Pancreas (tissue), 10 donors: ENCODE measurements around the gene TOMM34. TPM values are rescaled to one million over a fixed set of nuclear protein-coding genes. Genes with fewer than 3 reads are reported as not detected.
A peak's percentile ranks its signal among the peaks of the same experiment; 100 is the strongest.

Source experiments
- ATAC-seq, 4 donors: fragments of 200-7000 bp; cut with Tn5 transposase; one replicate each; pipeline versions ENCODE4 v1.8.0 to v1.9.1; 2020; ENCODE audit warnings: mild to moderate bottlenecking in 4 of 4, moderate library complexity in 4 of 4
- DNase-seq, 6 donors: peaks; one replicate each; pipeline ENCODE4 v3.0.0-alpha.2; 2020
- FAIRE-seq: peaks from 2 replicates; lab custom pipeline; 2012; peaks lifted over from hg19 to GRCh38; lab: Jason Lieb, UNC
- H3K27ac ChIP-seq, 4 donors: fragments of 200-600 bp; sonication (generic); 1 replicate in 3 of 4; 2 replicates in 1 of 4; pipeline versions ENCODE4 v1.5.0 to v1.8.0; 2020
- H3K27me3 ChIP-seq, 4 donors: fragments of 200-600 bp; one replicate each; pipeline ENCODE4 v1.8.0; 2021
- H3K36me3 ChIP-seq, 3 donors: fragments of 200-600 bp; sonication (generic) in 1 of 3; one replicate each; pipeline versions ENCODE4 v1.5.0 to v1.8.0; 2020 to 2021
- H3K4me1 ChIP-seq, 3 donors: fragments of 200-600 bp; one replicate each; pipeline ENCODE4 v1.8.0; 2021
- H3K4me3 ChIP-seq, 4 donors: fragments of 200-600 bp; sonication (generic) in 2 of 4; one replicate each; pipeline versions ENCODE4 v1.5.0 to v1.8.0; 2020 to 2021
- H3K9me3 ChIP-seq, 4 donors: fragments of 200-600 bp; one replicate each; pipeline ENCODE4 v1.8.0; 2021
- CTCF ChIP-seq, 4 donors: fragments of 200-600 bp; sonication (generic) in 3 of 4; IDR thresholded peaks; one replicate each; pipeline versions ENCODE4 v1.5.0 to v1.8.0; 2021; ENCODE audit warnings: antibody characterized with exemption in 4 of 4
- WGBS, 2 donors: extraction: QIAGEN DNeasy Blood & Tissue Kit; methylation state at CpG; one replicate each; pipeline ENCODE4 v1.1.7; 2013; 5-methylcytosine and 5-hydroxymethylcytosine counted together
- intact Hi-C, 3 donors: fragments of 100-400 bp; cut with DNase I; formaldehyde crosslinking; loops; one replicate each; pipeline versions ENCODE4 v1.11.1 to v1.14.2; 2022
- polyA plus RNA-seq, 2 donors: library from polyadenylated mRNA; stranded (reverse); fragments of 200-250 nt; gene quantifications; one replicate each; pipeline ENCODE4 v1.2.3, GENCODE V29; 2013
- total RNA-seq, 6 donors: library from RNA; stranded (reverse); fragmentation: NEBNext Ultra II Directional in 4 of 6; extraction: Animal tissue kit (Norgen Biotek cat#: 25700) in 4 of 6; gene quantifications; one replicate each; pipeline versions ENCODE4 v1.2.1 to v1.2.4, GENCODE V29; 2021 to 2023
- donor health status: healthy with polysubstance abuse.
- donor health status: DM: no; HTN: no; CAD: no; lungs with moderate emphysema.
- donor health status: DM: no; HTN: no; CAD: no.
- donor health status: control.
- donor health status: control.
- donor health status: Bipolar disorder and iron deficiency.
- donor health status: DM: yes; HTN: yes; CAD: no.
- donor health status: DM: no; HTN: no; CAD: no.
- donor health status: DM: no; HTN: no; CAD: no.
- donor health status: DM: yes; HTN: yes; CAD: no.

Gene TOMM34
- total and polyA plus RNA-seq, 8 donors: 4.9 to 18.6 (median 7.4) TPM

GRCh38 chr20:44969300-44969894 is 9.2 kb upstream of the TOMM34 start:
- ATAC-seq (no peak), DNase-seq (no peak), FAIRE-seq (no peak)
- no peak for TF ChIP-seq CTCF (IDR thresholded peaks at IDR 0.05)
- no peaks in the 10 kb centered on the region for H3K9me3 ChIP-seq
- intact Hi-C loops: no loop called here
- peaks cover 0 to 15% (median 0%) of the 10 kb centered on the region in 3 donors for H3K36me3 ChIP-seq
- H3K4me1 ChIP-seq: peaks cover 0 to 11% (median 0%) of the 10 kb centered on the region in 3 donors
- no peak overlapping the region for H3K27ac ChIP-seq
- 45 to 52% methylated on average over 3 of the region's 3 CpGs for WGBS, 2 donors
- no peaks in the 10 kb centered on the region for H3K27me3 ChIP-seq
- no peak overlapping the region for H3K4me3 ChIP-seq

GRCh38 chr20:44967207-44967807 is 7.1 kb upstream of the TOMM34 start:
- Histone ChIP-seq H3K4me1 (peaks cover 0 to 11% (median 0%) of the 10 kb centered on the region in 3 donors), H3K27ac (peak overlapping the region in 2 of 4 donors; percentile 78 to 84), H3K27me3 (no peaks in the 10 kb centered on the region), H3K36me3 (no peaks in the 10 kb centered on the region), H3K4me3 (peak overlapping the region; percentile 60 to 94 (median 88)), H3K9me3 (no peaks in the 10 kb centered on the region)
- peak in 2 of 4 donors; percentile 10 to 31 for ATAC-seq
- FAIRE-seq: no peak
- DNase-seq: no peak
- no peak for TF ChIP-seq CTCF (IDR thresholded peaks at IDR 0.05)
- intact Hi-C loops: no loop called here
- WGBS, 2 donors: 29 to 35% methylated on average over 5 of the region's 5 CpGs

GRCh38 chr20:44966030-44966961 is 6.1 kb upstream of the TOMM34 start, which contains the start of gene STK4:
STK4 (plus strand) TSS chr20:44966512; CDS start chr20:44966569, 57 bp downstream.
- 1% methylated on average over 68 of the region's 68 CpGs for WGBS, 2 donors
- peak within 1 kb of the TSS; percentile 62 to 84 (median 78) for H3K27ac ChIP-seq
- H3K27me3 ChIP-seq: no peaks in the 10 kb centered on the region
- H3K9me3 ChIP-seq: no peaks in the 10 kb centered on the region
- peak within 1 kb of the TSS; percentile 60 to 94 (median 88) for H3K4me3 ChIP-seq
- FAIRE-seq (no peak), DNase-seq (peak; percentile 91 to 98 (median 94)), ATAC-seq (peak; percentile 97 to 99 (median 99))
- peak in 2 of 4 donors; percentile 29 to 34 for TF ChIP-seq CTCF (IDR thresholded peaks at IDR 0.05)
- H3K36me3 ChIP-seq: no peaks in the 10 kb centered on the region
- intact Hi-C loops: no loop called here
- H3K4me1 ChIP-seq: peaks cover 0 to 11% (median 0%) of the 10 kb centered on the region in 3 donors

- 19 to 20% methylated on average over 5 of the region's 5 CpGs for WGBS, 2 donors
- ATAC-seq: no peak
- intact Hi-C loops: no loop called here
- Histone ChIP-seq H3K4me1 (peaks cover 0 to 13% (median 4%) of the 10 kb centered on the region in 3 donors), H3K27me3 (no peaks in the 10 kb centered on the region), H3K36me3 (no peaks in the 10 kb centered on the region), H3K9me3 (no peaks in the 10 kb centered on the region), H3K27ac (peak overlapping the region; percentile 62 to 84 (median 78)), H3K4me3 (peak overlapping the region; percentile 60 to 94 (median 88))
- TF ChIP-seq CTCF (IDR thresholded peaks at IDR 0.05): no peak
- no peak for FAIRE-seq
- no peak for DNase-seq
Measured at GRCh38 chr20:44965651-44966029, 5.4 kb upstream of the TOMM34 start.
